ENCODE results near the gene ING4.

DNA sequence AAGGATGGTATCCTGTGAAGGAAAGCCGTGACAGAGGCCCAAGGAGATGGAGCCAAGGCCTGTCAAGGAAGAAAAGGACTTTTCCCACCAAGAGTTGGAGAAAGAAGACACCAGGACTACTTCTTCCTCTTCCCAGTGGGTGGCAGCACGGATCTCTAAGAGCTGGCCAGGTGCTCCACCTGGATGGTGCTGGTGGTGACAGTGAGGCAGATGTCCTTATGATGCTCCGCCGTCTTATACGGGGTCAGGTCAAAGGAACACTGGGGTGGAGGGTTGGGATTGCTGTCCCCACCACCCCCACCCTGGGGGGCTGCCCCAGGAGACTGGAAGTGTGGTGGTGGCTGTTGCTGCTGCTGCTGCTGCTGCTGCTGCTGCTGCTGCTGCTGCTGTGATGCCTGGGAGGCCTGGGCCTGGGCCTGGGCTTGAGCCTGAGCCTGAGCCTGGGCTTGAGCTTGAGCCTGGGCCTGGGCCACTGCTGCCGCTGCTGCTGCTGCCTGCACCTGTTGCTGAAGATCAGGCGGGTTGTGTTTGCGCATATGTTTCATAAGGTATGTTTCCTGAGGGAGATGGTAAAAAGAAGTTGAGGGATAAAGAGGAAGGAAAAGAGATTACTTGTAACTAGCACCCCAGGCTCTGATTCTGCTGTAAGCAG lies 4.8 kb upstream of the ING4 start:
- TF ChIP-seq EZH2 (IDR thresholded peaks at IDR 0.05; ENCODE audit: insufficient read depth, poor library complexity, severe bottlenecking) (no peak), EZH2phosphoT487 (IDR thresholded peaks at IDR 0.05; ENCODE audit: insufficient read depth, low read depth) (no peak)

Measured in GM23248 (cell line).